ENCODE measurements around the gene ADARB2.

DNA sequence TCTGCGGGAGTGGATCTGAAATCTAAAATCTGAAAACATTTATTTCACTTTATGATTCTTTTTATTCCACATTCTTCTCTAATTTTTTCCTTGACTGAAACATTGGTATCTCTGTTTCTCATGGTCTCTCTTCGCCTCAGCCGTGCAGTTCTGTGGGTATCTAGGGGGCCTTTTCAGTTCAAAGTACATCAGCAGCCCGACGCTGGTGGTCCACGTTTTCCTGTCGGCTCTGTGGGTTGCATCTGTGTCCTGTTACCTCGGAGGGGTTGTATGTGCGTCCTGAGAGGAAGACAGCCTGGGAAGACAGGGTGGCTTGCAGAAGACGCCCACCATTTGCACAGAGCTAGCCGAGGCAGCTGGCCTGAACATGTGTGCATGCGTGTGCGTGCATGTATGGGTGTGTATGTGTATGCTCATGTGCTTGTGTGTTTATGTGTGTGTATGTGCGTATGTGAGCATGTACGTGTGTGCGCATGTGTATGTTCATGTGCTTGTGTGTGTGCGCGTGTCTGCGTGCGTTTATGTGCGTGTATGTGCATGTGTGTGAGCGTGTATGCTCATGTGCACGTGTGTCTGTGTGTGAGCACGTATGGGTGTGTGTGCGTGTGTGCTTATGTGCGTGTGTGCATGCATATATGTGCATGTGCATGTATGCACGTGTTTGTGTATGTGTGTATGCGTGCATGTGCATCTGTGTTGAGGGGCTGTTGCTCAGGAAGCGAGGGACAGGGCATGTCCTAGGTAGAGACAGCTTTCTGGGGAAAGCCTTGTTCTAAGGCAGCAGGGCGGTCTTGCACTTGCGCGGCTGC, 211.8 kb downstream of the ADARB2 start:
- TF ChIP-seq, protein P1, sequence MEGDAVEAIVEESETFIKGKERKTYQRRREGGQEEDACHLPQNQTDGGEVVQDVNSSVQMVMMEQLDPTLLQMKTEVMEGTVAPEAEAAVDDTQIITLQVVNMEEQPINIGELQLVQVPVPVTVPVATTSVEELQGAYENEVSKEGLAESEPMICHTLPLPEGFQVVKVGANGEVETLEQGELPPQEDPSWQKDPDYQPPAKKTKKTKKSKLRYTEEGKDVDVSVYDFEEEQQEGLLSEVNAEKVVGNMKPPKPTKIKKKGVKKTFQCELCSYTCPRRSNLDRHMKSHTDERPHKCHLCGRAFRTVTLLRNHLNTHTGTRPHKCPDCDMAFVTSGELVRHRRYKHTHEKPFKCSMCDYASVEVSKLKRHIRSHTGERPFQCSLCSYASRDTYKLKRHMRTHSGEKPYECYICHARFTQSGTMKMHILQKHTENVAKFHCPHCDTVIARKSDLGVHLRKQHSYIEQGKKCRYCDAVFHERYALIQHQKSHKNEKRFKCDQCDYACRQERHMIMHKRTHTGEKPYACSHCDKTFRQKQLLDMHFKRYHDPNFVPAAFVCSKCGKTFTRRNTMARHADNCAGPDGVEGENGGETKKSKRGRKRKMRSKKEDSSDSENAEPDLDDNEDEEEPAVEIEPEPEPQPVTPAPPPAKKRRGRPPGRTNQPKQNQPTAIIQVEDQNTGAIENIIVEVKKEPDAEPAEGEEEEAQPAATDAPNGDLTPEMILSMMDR (IDR thresholded peaks at IDR 0.05), result no peak
- no peak for TF ChIP-seq POLR2A (IDR thresholded peaks at IDR 0.05)
